ENCODE results near the gene KCNE3.

KCNE3 gene

DNA sequence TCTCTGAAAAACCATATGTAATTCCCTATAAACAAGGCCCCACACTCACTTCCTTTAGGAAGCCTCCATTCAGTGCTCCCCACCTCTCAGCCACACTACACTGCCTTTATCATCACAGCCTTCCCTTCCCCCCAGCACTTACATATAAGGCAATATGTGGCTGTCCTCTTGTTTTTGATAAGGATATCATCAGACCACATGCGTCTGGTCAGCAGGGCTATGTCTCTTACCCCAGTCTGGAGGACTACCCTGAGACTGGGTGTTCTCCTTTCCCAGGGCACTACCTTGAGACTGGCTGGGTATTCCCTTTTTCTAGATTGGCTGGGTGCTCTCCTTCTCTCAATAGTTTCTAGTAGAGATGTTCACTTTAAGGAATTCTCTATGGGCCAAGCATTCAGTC is 7.8 kb downstream of the KCNE3 start:
- no peak overlapping the region; the same call in 1 of the 2 replicates for H3K4me3 ChIP-seq (replicated peaks; ENCODE audit: insufficient read depth, low read length)
- H3K27me3 ChIP-seq (ENCODE audit: insufficient read depth, poor library complexity, severe bottlenecking), result no peaks in the 10 kb centered on the region
- no peak for DNase-seq (ENCODE audit: low read depth in 1 of 2, low spot score in 1 of 2)
- TF ChIP-seq, protein P1, sequence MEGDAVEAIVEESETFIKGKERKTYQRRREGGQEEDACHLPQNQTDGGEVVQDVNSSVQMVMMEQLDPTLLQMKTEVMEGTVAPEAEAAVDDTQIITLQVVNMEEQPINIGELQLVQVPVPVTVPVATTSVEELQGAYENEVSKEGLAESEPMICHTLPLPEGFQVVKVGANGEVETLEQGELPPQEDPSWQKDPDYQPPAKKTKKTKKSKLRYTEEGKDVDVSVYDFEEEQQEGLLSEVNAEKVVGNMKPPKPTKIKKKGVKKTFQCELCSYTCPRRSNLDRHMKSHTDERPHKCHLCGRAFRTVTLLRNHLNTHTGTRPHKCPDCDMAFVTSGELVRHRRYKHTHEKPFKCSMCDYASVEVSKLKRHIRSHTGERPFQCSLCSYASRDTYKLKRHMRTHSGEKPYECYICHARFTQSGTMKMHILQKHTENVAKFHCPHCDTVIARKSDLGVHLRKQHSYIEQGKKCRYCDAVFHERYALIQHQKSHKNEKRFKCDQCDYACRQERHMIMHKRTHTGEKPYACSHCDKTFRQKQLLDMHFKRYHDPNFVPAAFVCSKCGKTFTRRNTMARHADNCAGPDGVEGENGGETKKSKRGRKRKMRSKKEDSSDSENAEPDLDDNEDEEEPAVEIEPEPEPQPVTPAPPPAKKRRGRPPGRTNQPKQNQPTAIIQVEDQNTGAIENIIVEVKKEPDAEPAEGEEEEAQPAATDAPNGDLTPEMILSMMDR (IDR thresholded peaks at IDR 0.05; ENCODE audit: insufficient read depth, low read length), result no peak
- TF ChIP-seq GABPA (IDR thresholded peaks at IDR 0.05; ENCODE audit: low read depth) (no peak), SPI1 (IDR thresholded peaks at IDR 0.05; ENCODE audit: borderline replicate concordance, low read depth) (no peak), POLR2AphosphoS5 (IDR thresholded peaks at IDR 0.05; ENCODE audit: low read depth) (no peak)
- TF ChIP-seq, protein P2, sequence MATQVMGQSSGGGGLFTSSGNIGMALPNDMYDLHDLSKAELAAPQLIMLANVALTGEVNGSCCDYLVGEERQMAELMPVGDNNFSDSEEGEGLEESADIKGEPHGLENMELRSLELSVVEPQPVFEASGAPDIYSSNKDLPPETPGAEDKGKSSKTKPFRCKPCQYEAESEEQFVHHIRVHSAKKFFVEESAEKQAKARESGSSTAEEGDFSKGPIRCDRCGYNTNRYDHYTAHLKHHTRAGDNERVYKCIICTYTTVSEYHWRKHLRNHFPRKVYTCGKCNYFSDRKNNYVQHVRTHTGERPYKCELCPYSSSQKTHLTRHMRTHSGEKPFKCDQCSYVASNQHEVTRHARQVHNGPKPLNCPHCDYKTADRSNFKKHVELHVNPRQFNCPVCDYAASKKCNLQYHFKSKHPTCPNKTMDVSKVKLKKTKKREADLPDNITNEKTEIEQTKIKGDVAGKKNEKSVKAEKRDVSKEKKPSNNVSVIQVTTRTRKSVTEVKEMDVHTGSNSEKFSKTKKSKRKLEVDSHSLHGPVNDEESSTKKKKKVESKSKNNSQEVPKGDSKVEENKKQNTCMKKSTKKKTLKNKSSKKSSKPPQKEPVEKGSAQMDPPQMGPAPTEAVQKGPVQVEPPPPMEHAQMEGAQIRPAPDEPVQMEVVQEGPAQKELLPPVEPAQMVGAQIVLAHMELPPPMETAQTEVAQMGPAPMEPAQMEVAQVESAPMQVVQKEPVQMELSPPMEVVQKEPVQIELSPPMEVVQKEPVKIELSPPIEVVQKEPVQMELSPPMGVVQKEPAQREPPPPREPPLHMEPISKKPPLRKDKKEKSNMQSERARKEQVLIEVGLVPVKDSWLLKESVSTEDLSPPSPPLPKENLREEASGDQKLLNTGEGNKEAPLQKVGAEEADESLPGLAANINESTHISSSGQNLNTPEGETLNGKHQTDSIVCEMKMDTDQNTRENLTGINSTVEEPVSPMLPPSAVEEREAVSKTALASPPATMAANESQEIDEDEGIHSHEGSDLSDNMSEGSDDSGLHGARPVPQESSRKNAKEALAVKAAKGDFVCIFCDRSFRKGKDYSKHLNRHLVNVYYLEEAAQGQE (IDR thresholded peaks at IDR 0.05; ENCODE audit: insufficient replicate concordance, low read depth), result no peak
- H3K27ac ChIP-seq (replicated peaks), result no peak overlapping the region

DNA sequence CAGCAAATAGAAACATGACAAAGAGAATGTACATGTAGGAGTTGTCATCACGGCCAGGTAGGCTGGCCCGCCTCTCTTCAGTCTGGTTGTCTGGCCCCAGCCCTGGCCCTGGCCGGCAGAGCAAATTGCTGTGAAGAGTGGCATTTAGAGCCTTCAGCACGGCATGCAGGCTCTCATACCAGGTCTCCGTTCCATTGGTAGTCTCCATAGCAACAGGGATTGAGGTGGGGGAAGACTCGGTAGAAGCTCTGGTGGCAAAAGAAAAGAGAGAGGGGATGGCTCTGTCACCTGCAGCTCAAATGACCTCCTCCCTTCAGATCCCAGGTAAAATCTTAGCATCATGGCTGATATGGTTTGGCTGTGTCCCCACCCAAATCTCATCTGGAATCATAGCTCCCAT is 10.0 kb downstream of the KCNE3 start:
- Histone ChIP-seq H3K27me3 (ENCODE audit: insufficient read depth, poor library complexity, severe bottlenecking) (no peaks in the 10 kb centered on the region), H3K27ac (replicated peaks) (no peak overlapping the region), H3K4me3 (replicated peaks; ENCODE audit: insufficient read depth, low read length) (no peak overlapping the region)
- no peak for DNase-seq (ENCODE audit: low read depth in 1 of 2, low spot score in 1 of 2)
- TF ChIP-seq, protein P1 (IDR thresholded peaks at IDR 0.05; ENCODE audit: insufficient read depth, low read length), result no peak
- TF ChIP-seq SPI1 (IDR thresholded peaks at IDR 0.05; ENCODE audit: borderline replicate concordance, low read depth) (no peak), POLR2AphosphoS5 (IDR thresholded peaks at IDR 0.05; ENCODE audit: low read depth) (no peak), GABPA (IDR thresholded peaks at IDR 0.05; ENCODE audit: low read depth) (no peak)
- TF ChIP-seq, protein P2 (IDR thresholded peaks at IDR 0.05; ENCODE audit: insufficient replicate concordance, low read depth), result no peak

DNA sequence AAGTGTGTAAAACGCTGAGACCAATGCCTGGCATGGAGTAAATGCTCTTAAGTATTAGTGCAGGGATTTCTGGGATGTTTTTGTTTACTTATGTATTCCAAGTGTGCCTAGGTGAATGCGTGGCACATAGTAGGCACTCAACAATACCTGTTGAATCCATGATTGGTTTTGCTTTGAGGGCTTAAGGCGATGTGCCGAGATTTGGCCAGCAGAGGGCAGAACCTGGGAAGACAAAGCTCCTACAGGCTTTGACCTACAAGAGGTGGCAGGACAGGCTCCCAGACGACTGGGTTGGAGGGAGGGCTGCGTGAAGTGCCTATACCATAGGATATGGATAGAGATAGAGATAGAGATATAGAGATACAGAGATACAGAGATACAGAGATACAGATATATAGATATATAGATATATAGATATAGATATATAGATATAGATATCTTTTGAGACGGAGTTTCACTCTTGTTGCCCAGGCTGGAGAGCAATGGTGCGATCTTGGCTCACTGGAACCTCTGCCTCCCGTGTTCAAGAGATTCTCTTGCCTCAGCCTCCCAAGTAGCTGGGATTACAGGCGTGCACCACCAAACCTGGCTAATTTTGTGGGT is 13.9 kb downstream of the KCNE3 start:
- Histone ChIP-seq H3K27ac (replicated peaks) (no peak overlapping the region), H3K27me3 (ENCODE audit: insufficient read depth, poor library complexity, severe bottlenecking) (no peaks in the 10 kb centered on the region), H3K4me3 (replicated peaks; ENCODE audit: insufficient read depth, low read length) (no peak overlapping the region)
- TF ChIP-seq, protein P1 (IDR thresholded peaks at IDR 0.05; ENCODE audit: insufficient read depth, low read length), result peak; percentile 82
- TF ChIP-seq, protein P2 (IDR thresholded peaks at IDR 0.05; ENCODE audit: insufficient replicate concordance, low read depth), result no peak
- DNase-seq (ENCODE audit: low read depth in 1 of 2, low spot score in 1 of 2), result peak; percentile 50 to 74
